NB4 (cell line): ENCODE data around the gene WDR47.

Experiments
- CTCF ChIP-seq: IDR thresholded peaks from one replicate; pipeline ENCODE4 v1.5.1; 2012; ENCODE audit warnings: low read depth, low read length
- POLR2A ChIP-seq: IDR thresholded peaks from 2 replicates; pipeline ENCODE4 v1.6.1; 2011; ENCODE audit warnings: mild to moderate bottlenecking; ENCODE audit not compliant: insufficient read length; ENCODE audit errors: extremely low read depth
- TF ChIP-seq, protein P1 (sequence below): IDR thresholded peaks from 2 replicates; pipeline ENCODE4 v1.6.1; 2011; ENCODE audit warnings: low read depth, low read length

GRCh38 chr1:108955111-108955510 lies 86.8 kb downstream of the WDR47 start:
- TF ChIP-seq POLR2A (no peak), CTCF (no peak)
- TF ChIP-seq, protein P1, sequence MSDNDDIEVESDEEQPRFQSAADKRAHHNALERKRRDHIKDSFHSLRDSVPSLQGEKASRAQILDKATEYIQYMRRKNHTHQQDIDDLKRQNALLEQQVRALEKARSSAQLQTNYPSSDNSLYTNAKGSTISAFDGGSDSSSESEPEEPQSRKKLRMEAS, result no peak
